Measurements from ENCODE around the gene C17orf100. TPM values are rescaled to one million over a fixed set of nuclear protein-coding genes. Genes with fewer than 3 reads are reported as not detected.

The C17orf100 gene
- 1 to 10 TPM; 1.0 to 1.7 (median 1.3) TPM for total RNA-seq (2021; fragmentation: NEBNext Ultra II Directional; extraction: Animal tissue kit (Norgen Biotek cat#: 25700))
- long read RNA-seq, partial matches to known transcripts = 0 of 2 reads
- long read RNA-seq, other reads (novel, unspliced or antisense) = 0 of 2 reads

GRCh38 chr17:6651354-6651918, at the start of gene C17orf100, which contains the start of gene MED31:
TSS of gene C17orf100 (plus strand) at chr17:6651762. CDS start at chr17:6651914, 152 bp downstream.
TSS of gene MED31 (minus strand) at chr17:6651605. CDS start at chr17:6651528, 77 bp downstream.
- peak; percentile 94 for DNase-seq
- Mint-ChIP-seq H3K27me3 (ENCODE audit: insufficient read depth) (peaks cover 11% of the 10 kb centered on the region), H3K4me3 (peak within 1 kb of the TSS; percentile 97), H3K36me3 (ENCODE audit: low read depth) (peaks cover 35% of the 10 kb centered on the region), H3K27ac (peak within 1 kb of the TSS; percentile 99), H3K9me3 (no peaks in the 10 kb centered on the region), H3K4me1 (ENCODE audit: low read depth) (peaks cover 48% of the 10 kb centered on the region)
- no peak for TF ChIP-seq CTCF (IDR thresholded peaks at IDR 0.05)

GRCh38 chr17:6602141-6602540, 49.4 kb upstream of the C17orf100 start:
- no peak overlapping the region for H3K4me3 Mint-ChIP-seq

GRCh38 chr17:6603744-6604325, 47.7 kb upstream of the C17orf100 start:
- Mint-ChIP-seq H3K36me3 (ENCODE audit: low read depth) (peaks cover 42% of the 10 kb centered on the region), H3K4me1 (ENCODE audit: low read depth) (peaks cover 34% of the 10 kb centered on the region), H3K27ac (peak overlapping the region; percentile 22; the same call in 1 of the 2 replicates)

More at GRCh38 chr17:6602141-6602540, 49.4 kb upstream of the C17orf100 start:
- DNase-seq = no peak
- H3K9me3 Mint-ChIP-seq = no peaks in the 10 kb centered on the region
- no peak overlapping the region for H3K27ac Mint-ChIP-seq
- peaks cover 39% of the 10 kb centered on the region for H3K36me3 Mint-ChIP-seq (ENCODE audit: low read depth)
- no peaks in the 10 kb centered on the region for H3K27me3 Mint-ChIP-seq (ENCODE audit: insufficient read depth)
- peaks cover 33% of the 10 kb centered on the region for H3K4me1 Mint-ChIP-seq (ENCODE audit: low read depth)
- TF ChIP-seq CTCF (IDR thresholded peaks at IDR 0.05) = no peak

GRCh38 chr17:6605142-6605541, 46.4 kb upstream of the C17orf100 start:
- Mint-ChIP-seq H3K27ac (no peak overlapping the region), H3K9me3 (no peaks in the 10 kb centered on the region), H3K4me1 (ENCODE audit: low read depth) (peaks cover 38% of the 10 kb centered on the region), H3K27me3 (ENCODE audit: insufficient read depth) (no peaks in the 10 kb centered on the region), H3K36me3 (ENCODE audit: low read depth) (peaks cover 55% of the 10 kb centered on the region), H3K4me3 (no peak overlapping the region)
- DNase-seq = no peak
- no peak for TF ChIP-seq CTCF (IDR thresholded peaks at IDR 0.05)

More at GRCh38 chr17:6603744-6604325, 47.7 kb upstream of the C17orf100 start:
- no peaks in the 10 kb centered on the region for H3K9me3 Mint-ChIP-seq
- no peaks in the 10 kb centered on the region for H3K27me3 Mint-ChIP-seq (ENCODE audit: insufficient read depth)
- H3K4me3 Mint-ChIP-seq = no peak overlapping the region
- TF ChIP-seq CTCF (IDR thresholded peaks at IDR 0.05) = no peak
- no peak for DNase-seq

GRCh38 chr17:6608321-6608720, 43.2 kb upstream of the C17orf100 start:
- peaks cover 41% of the 10 kb centered on the region for H3K4me1 Mint-ChIP-seq (ENCODE audit: low read depth)
- no peaks in the 10 kb centered on the region for H3K9me3 Mint-ChIP-seq
- DNase-seq = peak; percentile 62
- peak overlapping the region; percentile 69 for H3K27ac Mint-ChIP-seq
- no peak for TF ChIP-seq CTCF (IDR thresholded peaks at IDR 0.05)
- H3K27me3 Mint-ChIP-seq (ENCODE audit: insufficient read depth) = no peaks in the 10 kb centered on the region
- peaks cover 54% of the 10 kb centered on the region for H3K36me3 Mint-ChIP-seq (ENCODE audit: low read depth)
- H3K4me3 Mint-ChIP-seq = no peak overlapping the region
